ENCODE data around the gene ZNF829.

DNA sequence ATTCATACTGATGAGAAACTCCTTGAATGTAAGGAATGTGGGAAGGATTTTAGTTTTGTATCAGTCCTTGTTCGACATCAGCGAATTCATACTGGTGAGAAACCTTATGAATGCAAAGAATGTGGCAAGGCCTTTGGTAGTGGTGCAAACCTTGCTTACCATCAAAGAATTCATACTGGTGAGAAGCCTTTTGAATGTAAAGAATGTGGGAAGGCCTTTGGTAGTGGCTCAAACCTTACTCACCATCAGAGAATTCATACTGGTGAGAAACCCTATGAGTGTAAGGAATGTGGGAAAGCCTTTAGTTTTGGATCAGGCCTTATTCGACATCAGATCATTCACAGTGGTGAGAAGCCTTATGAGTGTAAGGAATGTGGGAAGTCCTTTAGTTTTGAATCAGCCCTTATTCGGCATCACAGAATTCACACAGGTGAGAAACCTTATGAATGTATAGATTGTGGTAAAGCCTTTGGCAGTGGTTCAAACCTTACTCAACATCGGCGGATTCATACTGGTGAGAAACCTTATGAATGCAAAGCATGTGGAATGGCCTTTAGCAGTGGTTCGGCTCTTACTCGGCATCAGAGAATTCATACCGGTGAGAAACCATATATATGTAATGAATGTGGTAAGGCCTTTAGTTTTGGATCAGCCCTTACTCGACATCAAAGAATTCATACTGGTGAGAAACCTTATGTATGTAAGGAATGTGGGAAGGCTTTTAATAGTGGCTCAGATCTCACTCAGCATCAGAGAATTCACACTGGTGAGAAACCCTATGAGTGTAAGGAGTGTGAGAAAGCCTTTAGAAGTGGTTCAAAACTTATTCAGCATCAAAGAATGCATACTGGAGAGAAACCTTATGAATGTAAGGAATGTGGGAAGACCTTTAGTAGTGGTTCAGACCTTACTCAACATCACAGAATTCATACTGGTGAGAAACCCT lies 38.8 kb downstream of the ZNF829 start:
- TF ChIP-seq POLR2A (IDR thresholded peaks at IDR 0.05) = no peak
- TF ChIP-seq, protein P1, sequence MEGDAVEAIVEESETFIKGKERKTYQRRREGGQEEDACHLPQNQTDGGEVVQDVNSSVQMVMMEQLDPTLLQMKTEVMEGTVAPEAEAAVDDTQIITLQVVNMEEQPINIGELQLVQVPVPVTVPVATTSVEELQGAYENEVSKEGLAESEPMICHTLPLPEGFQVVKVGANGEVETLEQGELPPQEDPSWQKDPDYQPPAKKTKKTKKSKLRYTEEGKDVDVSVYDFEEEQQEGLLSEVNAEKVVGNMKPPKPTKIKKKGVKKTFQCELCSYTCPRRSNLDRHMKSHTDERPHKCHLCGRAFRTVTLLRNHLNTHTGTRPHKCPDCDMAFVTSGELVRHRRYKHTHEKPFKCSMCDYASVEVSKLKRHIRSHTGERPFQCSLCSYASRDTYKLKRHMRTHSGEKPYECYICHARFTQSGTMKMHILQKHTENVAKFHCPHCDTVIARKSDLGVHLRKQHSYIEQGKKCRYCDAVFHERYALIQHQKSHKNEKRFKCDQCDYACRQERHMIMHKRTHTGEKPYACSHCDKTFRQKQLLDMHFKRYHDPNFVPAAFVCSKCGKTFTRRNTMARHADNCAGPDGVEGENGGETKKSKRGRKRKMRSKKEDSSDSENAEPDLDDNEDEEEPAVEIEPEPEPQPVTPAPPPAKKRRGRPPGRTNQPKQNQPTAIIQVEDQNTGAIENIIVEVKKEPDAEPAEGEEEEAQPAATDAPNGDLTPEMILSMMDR (IDR thresholded peaks at IDR 0.05) = no peak

Measured in heart left ventricle (tissue), 13 donors.